Measurements from ENCODE around the gene RMC1. TPM values are rescaled to one million over a fixed set of nuclear protein-coding genes. Genes with fewer than 3 reads are reported as not detected.

Gene RMC1
- total RNA-seq, 2 experiments from 2014 or later, result 32.8 to 36.2 TPM

GRCh38 chr18:23541349-23542093, 38.2 kb downstream of the RMC1 start:
- Histone ChIP-seq H2AFZ (ENCODE audit: low read length) (no peak overlapping the region), H3K79me2 (ENCODE audit: insufficient read depth, low read depth, low read length) (no peaks in the 10 kb centered on the region), H3K4me2 (ENCODE audit: low read length) (no peak overlapping the region), H3K27ac (ENCODE audit: low read depth, low read length, poor library complexity, severe bottlenecking) (no peak overlapping the region), H3K9me2 (ENCODE audit: insufficient read depth, low read length) (no peaks in the 10 kb centered on the region), H3K4me1 (ENCODE audit: insufficient read depth, low read length, poor library complexity, severe bottlenecking) (no peaks in the 10 kb centered on the region), H4K20me1 (ENCODE audit: insufficient read depth, low read length) (no peaks in the 10 kb centered on the region), H3K9me3 (ENCODE audit: low read length) (no peaks in the 10 kb centered on the region), H3K36me3 (ENCODE audit: insufficient read depth, low read length) (peaks cover 95% of the 10 kb centered on the region), H3K4me3 (ENCODE audit: low read depth, low read length, poor library complexity, severe bottlenecking) (no peak overlapping the region)
- intact Hi-C loops (cut with micrococcal nuclease; ENCODE audit: unreplicated experiment), result no loop called here
- ChIA-PET POLR2A (interaction anchor here (0.6 to 1.5 kb wide), 2 partner anchors 19 to 54 kb away, joined by 3 to 4 read pairs; no protein-coding TSS in a partner anchor), CTCF (ENCODE audit: unreplicated experiment) (no interaction called here)
- TF ChIP-seq CTCF (conservative IDR thresholded peaks at IDR 0.05; ENCODE audit: low read length) (no peak), EZH2phosphoT487 (IDR thresholded peaks at IDR 0.05; ENCODE audit: borderline replicate concordance, low read depth, low read length) (no peak)
- BruUV-seq (replicated peaks), result no TSS peak
- no peak for DNase-seq (ENCODE audit: low spot score)

- no TSS peak for BruUV-seq (replicated peaks)
- Histone ChIP-seq H3K4me1 (ENCODE audit: insufficient read depth, low read length, poor library complexity, severe bottlenecking) (no peaks in the 10 kb centered on the region), H3K4me3 (ENCODE audit: low read depth, low read length, poor library complexity, severe bottlenecking) (no peak overlapping the region), H3K79me2 (ENCODE audit: insufficient read depth, low read depth, low read length) (no peaks in the 10 kb centered on the region), H3K4me2 (ENCODE audit: low read length) (no peak overlapping the region), H3K27ac (ENCODE audit: low read depth, low read length, poor library complexity, severe bottlenecking) (no peak overlapping the region), H3K9me2 (ENCODE audit: insufficient read depth, low read length) (no peaks in the 10 kb centered on the region), H3K9me3 (ENCODE audit: low read length) (no peaks in the 10 kb centered on the region), H3K36me3 (ENCODE audit: insufficient read depth, low read length) (peaks cover 94% of the 10 kb centered on the region), H4K20me1 (ENCODE audit: insufficient read depth, low read length) (no peaks in the 10 kb centered on the region), H2AFZ (ENCODE audit: low read length) (no peak overlapping the region)
- intact Hi-C loops (cut with micrococcal nuclease; ENCODE audit: unreplicated experiment), result no loop called here
- ChIA-PET CTCF (ENCODE audit: unreplicated experiment) (no interaction called here), POLR2A (interaction anchor here (0.5 to 0.6 kb wide), 2 partner anchors 36 to 109 kb away, joined by 3 read pairs; no protein-coding TSS in a partner anchor)
- no peak for TF ChIP-seq EZH2phosphoT487 (IDR thresholded peaks at IDR 0.05; ENCODE audit: borderline replicate concordance, low read depth, low read length)
- TF ChIP-seq CTCF (conservative IDR thresholded peaks at IDR 0.05; ENCODE audit: low read length), result no peak
- DNase-seq (ENCODE audit: low spot score), result no peak
Observed at GRCh38 chr18:23542461-23542860, 39.1 kb downstream of the RMC1 start.

GRCh38 chr18:23545247-23545789, 42.0 kb downstream of the RMC1 start:
- H3K36me3 ChIP-seq (ENCODE audit: insufficient read depth, low read length), result peaks cover 84% of the 10 kb centered on the region
- no peaks in the 10 kb centered on the region for H4K20me1 ChIP-seq (ENCODE audit: insufficient read depth, low read length)
- no peak overlapping the region for H3K27ac ChIP-seq (ENCODE audit: low read depth, low read length, poor library complexity, severe bottlenecking)
- no peaks in the 10 kb centered on the region for H3K79me2 ChIP-seq (ENCODE audit: insufficient read depth, low read depth, low read length)
- no peak for DNase-seq (ENCODE audit: low spot score)
- POLR2A ChIA-PET, result interaction anchor here (0.5 to 0.6 kb wide), 2 partner anchors 23 to 105 kb away, joined by 3 read pairs; no protein-coding TSS in a partner anchor
- H2AFZ ChIP-seq (ENCODE audit: low read length), result no peak overlapping the region
- intact Hi-C loops (cut with micrococcal nuclease; ENCODE audit: unreplicated experiment), result no loop called here
- no peaks in the 10 kb centered on the region for H3K4me1 ChIP-seq (ENCODE audit: insufficient read depth, low read length, poor library complexity, severe bottlenecking)
- no peak for TF ChIP-seq CTCF (conservative IDR thresholded peaks at IDR 0.05; ENCODE audit: low read length)
- no peak for TF ChIP-seq EZH2phosphoT487 (IDR thresholded peaks at IDR 0.05; ENCODE audit: borderline replicate concordance, low read depth, low read length)
- H3K4me3 ChIP-seq (ENCODE audit: low read depth, low read length, poor library complexity, severe bottlenecking), result no peak overlapping the region
- no peaks in the 10 kb centered on the region for H3K9me2 ChIP-seq (ENCODE audit: insufficient read depth, low read length)
- H3K9me3 ChIP-seq (ENCODE audit: low read length), result no peaks in the 10 kb centered on the region
- CTCF ChIA-PET (ENCODE audit: unreplicated experiment), result no interaction called here
- H3K4me2 ChIP-seq (ENCODE audit: low read length), result no peak overlapping the region
- BruUV-seq (replicated peaks), result no TSS peak
